Calu3 (cell line): ENCODE measurements around the gene CASR. TPM values are rescaled to one million over a fixed set of nuclear protein-coding genes. Genes with fewer than 3 reads are reported as not detected.

Source experiments
- BruUV-seq: library from RNA; stranded (reverse); fragments of 400-500 nt; replicated peaks from 2 replicates; lab custom pipeline; 2021; lab: Mats Ljungman, UMichigan
- CTCF ChIA-PET: fragments of 300-600 bp; sonication (Branson Sonifier 250); formaldehyde crosslinking; loops from one replicate; lab custom pipeline; 2022; ENCODE audit warnings: antibody characterized with exemption; lab: Charles Lee
- DNase-seq: peaks from one replicate; pipeline ENCODE4 v3.0.0; 2022
- H3K27ac Mint-ChIP-seq: one replicate; pipeline ENCODE4 v1.8.0; 2022; ENCODE audit warnings: mixed read lengths; ENCODE audit not compliant: unreplicated experiment
- H3K27me3 Mint-ChIP-seq: one replicate; pipeline ENCODE4 v1.8.0; 2022; ENCODE audit warnings: mixed read lengths; ENCODE audit not compliant: unreplicated experiment
- H3K36me3 Mint-ChIP-seq: one replicate; pipeline ENCODE4 v1.8.0; 2022; ENCODE audit warnings: mild to moderate bottlenecking, moderate library complexity, mixed read lengths; ENCODE audit not compliant: insufficient read depth, unreplicated experiment
- H3K4me1 Mint-ChIP-seq: one replicate; pipeline ENCODE4 v1.8.0; 2022; ENCODE audit warnings: mild to moderate bottlenecking, low read depth, mixed read lengths; ENCODE audit not compliant: unreplicated experiment
- H3K4me3 Mint-ChIP-seq: one replicate; pipeline ENCODE4 v1.8.0; 2022; ENCODE audit warnings: mild to moderate bottlenecking, low read depth, moderate library complexity, mixed read lengths; ENCODE audit not compliant: unreplicated experiment
- H3K9me3 Mint-ChIP-seq: one replicate; pipeline ENCODE4 v1.8.0; 2022; ENCODE audit warnings: low read depth, mixed read lengths; ENCODE audit not compliant: unreplicated experiment
- CTCF ChIP-seq: fragments of 200-600 bp; IDR thresholded peaks from one replicate; pipeline ENCODE4 v1.8.0; 2022; ENCODE audit warnings: antibody characterized with exemption; ENCODE audit not compliant: unreplicated experiment
- intact Hi-C: fragments of 100-400 bp; cut with micrococcal nuclease; formaldehyde crosslinking; loops from one replicate; pipeline ENCODE4 v1.10.0; 2022; ENCODE audit not compliant: unreplicated experiment
- total RNA-seq: library from RNA; stranded (reverse); gene quantifications from 2 replicates; pipeline ENCODE4 v1.2.3, GENCODE V29; 2022

Gene CASR
- total RNA-seq, 1 experiment from 2014 or later = 2.3 TPM

DNA sequence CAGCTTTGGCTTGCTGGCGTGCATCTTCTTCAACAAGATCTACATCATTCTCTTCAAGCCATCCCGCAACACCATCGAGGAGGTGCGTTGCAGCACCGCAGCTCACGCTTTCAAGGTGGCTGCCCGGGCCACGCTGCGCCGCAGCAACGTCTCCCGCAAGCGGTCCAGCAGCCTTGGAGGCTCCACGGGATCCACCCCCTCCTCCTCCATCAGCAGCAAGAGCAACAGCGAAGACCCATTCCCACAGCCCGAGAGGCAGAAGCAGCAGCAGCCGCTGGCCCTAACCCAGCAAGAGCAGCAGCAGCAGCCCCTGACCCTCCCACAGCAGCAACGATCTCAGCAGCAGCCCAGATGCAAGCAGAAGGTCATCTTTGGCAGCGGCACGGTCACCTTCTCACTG is 101.0 kb downstream of the CASR start:
- no peak overlapping the region for H3K4me3 Mint-ChIP-seq
- no peaks in the 10 kb centered on the region for H3K9me3 Mint-ChIP-seq
- DNase-seq = no peak
- H3K27me3 Mint-ChIP-seq = peaks cover 35% of the 10 kb centered on the region
- no peaks in the 10 kb centered on the region for H3K36me3 Mint-ChIP-seq
- no peak overlapping the region for H3K27ac Mint-ChIP-seq
- H3K4me1 Mint-ChIP-seq = peaks cover 8% of the 10 kb centered on the region
- CTCF ChIA-PET = no interaction called here
- BruUV-seq = no TSS peak
- intact Hi-C loops = no loop called here
- TF ChIP-seq CTCF = no peak

GRCh38 chr3:122294359-122294758 is 110.9 kb downstream of the CASR start:
- BruUV-seq = no TSS peak
- no peaks in the 10 kb centered on the region for H3K36me3 Mint-ChIP-seq
- CTCF ChIA-PET = no interaction called here
- TF ChIP-seq CTCF = no peak
- no peaks in the 10 kb centered on the region for H3K27me3 Mint-ChIP-seq
- H3K4me3 Mint-ChIP-seq = no peak overlapping the region
- no peak overlapping the region for H3K27ac Mint-ChIP-seq
- no peaks in the 10 kb centered on the region for H3K4me1 Mint-ChIP-seq
- H3K9me3 Mint-ChIP-seq = no peaks in the 10 kb centered on the region
- intact Hi-C loops = loop anchor here (2.0 kb wide), 1 partner anchor 194 kb away; no protein-coding TSS in a partner anchor
- DNase-seq = no peak

GRCh38 chr3:122295266-122296062 is 112.0 kb downstream of the CASR start:
- peaks cover 2% of the 10 kb centered on the region for H3K9me3 Mint-ChIP-seq
- intact Hi-C loops = loop anchor here (2.0 kb wide), 1 partner anchor 195 kb away; no protein-coding TSS in a partner anchor
- CTCF ChIA-PET = no interaction called here
- H3K36me3 Mint-ChIP-seq = no peaks in the 10 kb centered on the region
- no peaks in the 10 kb centered on the region for H3K27me3 Mint-ChIP-seq
- no peak for TF ChIP-seq CTCF
- H3K4me3 Mint-ChIP-seq = no peak overlapping the region
- BruUV-seq = no TSS peak
- DNase-seq = no peak
- H3K27ac Mint-ChIP-seq = no peak overlapping the region
- H3K4me1 Mint-ChIP-seq = no peaks in the 10 kb centered on the region

DNA sequence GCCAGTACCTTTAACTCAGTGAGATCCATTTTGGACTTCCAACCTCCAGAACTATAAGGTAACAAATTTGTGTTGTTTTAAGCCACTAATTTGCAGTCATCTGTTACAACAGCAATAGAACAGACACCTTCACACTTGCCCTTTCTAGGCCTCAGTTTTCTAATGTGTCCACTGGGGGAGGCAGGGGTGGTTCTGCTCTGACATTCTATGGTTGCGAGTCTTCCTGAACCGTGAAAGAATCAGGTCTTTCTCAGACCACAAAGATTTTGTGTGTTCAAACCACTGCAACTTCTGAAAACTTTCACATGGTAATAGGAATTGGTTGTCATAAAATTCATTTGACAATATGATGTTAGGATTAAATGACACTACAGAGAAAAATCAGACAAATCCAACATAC is 114.8 kb downstream of the CASR start:
- Mint-ChIP-seq H3K4me1 (no peaks in the 10 kb centered on the region), H3K36me3 (no peaks in the 10 kb centered on the region), H3K27me3 (no peaks in the 10 kb centered on the region), H3K27ac (no peak overlapping the region), H3K9me3 (peaks cover 3% of the 10 kb centered on the region), H3K4me3 (no peak overlapping the region)
- CTCF ChIA-PET = no interaction called here
- TF ChIP-seq CTCF = no peak
- no peak for DNase-seq
- BruUV-seq = no TSS peak
- intact Hi-C loops = no loop called here
